ENCODE measurements around the gene COG4.

GRCh38 chr16:70553645-70554044 is 30.3 kb upstream of the COG4 start:
- no peak for TF ChIP-seq CTCF (conservative IDR thresholded peaks at IDR 0.05; ENCODE audit: low read depth in 2 of 2)
- no peak for TF ChIP-seq EZH2 (IDR thresholded peaks at IDR 0.05; ENCODE audit: low read depth, unreplicated experiment)
- no peak for TF ChIP-seq EZH2phosphoT487 (IDR thresholded peaks at IDR 0.05; ENCODE audit: unreplicated experiment)
- TF ChIP-seq NANOG (IDR thresholded peaks at IDR 0.05; ENCODE audit: borderline replicate concordance): no peak
- no peak for TF ChIP-seq POLR2AphosphoS5 (IDR thresholded peaks at IDR 0.05; ENCODE audit: low read depth)
- no peak for TF ChIP-seq REST (IDR thresholded peaks at IDR 0.05; ENCODE audit: unreplicated experiment)
- no peak for TF ChIP-seq JUNB (IDR thresholded peaks at IDR 0.05; ENCODE audit: unreplicated experiment)
- TF ChIP-seq CREB1 (CRISPR knock-in tag; IDR thresholded peaks at IDR 0.05; ENCODE audit: low read depth): no peak
- no peak for TF ChIP-seq ZNF331 (CRISPR knock-in tag; IDR thresholded peaks at IDR 0.05; ENCODE audit: low read depth)
- no peak for TF ChIP-seq STAT1 (IDR thresholded peaks at IDR 0.05; ENCODE audit: unreplicated experiment)
- no peak for TF ChIP-seq ZNF114 (CRISPR knock-in tag; IDR thresholded peaks at IDR 0.05)
- TF ChIP-seq ETS1 (IDR thresholded peaks at IDR 0.05): no peak
